H1 (cell line): ENCODE results near the gene SUSD6. TPM values are rescaled to one million over a fixed set of nuclear protein-coding genes. Genes with fewer than 3 reads are reported as not detected.

ENCODE experiments used
- HDAC2 ChIP-seq, 2 experiments: fragments of 300-600 bp in 1 of 2; sonication (generic) in 1 of 2; IDR thresholded peaks; 2 replicates each; pipeline ENCODE4 v1.6.1; 2011 to 2012; ENCODE audit warnings: low read depth in 2 of 2, low read length in 2 of 2, mild to moderate bottlenecking in 2 of 2, moderate library complexity in 2 of 2, borderline replicate concordance in 1 of 2, inconsistent platforms in 1 of 2
- POU5F1 ChIP-seq: IDR thresholded peaks from 2 replicates; pipeline ENCODE4 v1.6.1; 2011; ENCODE audit warnings: low read depth, mild to moderate bottlenecking, low read length, moderate library complexity
- polyA plus RNA-seq, 7 experiments: library from polyadenylated mRNA; depleted of rRNA in 3 of 7; stranded (reverse) in 5 of 7; unstranded in 2 of 7; fragments of >200 nt in 5 of 7; fragments of 200-250 nt in 2 of 7; gene quantifications; 1 replicate in 5 of 7; 2 replicates in 1 of 7; 4 replicates in 1 of 7; pipeline versions ENCODE4 v1.2.1 to v1.2.3, GENCODE V29; 2011 to 2013; ENCODE audit warnings: missing spikeins in 2 of 7, mixed read lengths in 2 of 7
- total RNA-seq: library from RNA; stranded (reverse); fragmentation: NEBNext Ultra II Directional; extraction: Animal tissue kit (Norgen Biotek cat#: 25700); gene quantifications from 2 replicates; pipeline ENCODE4 v1.2.1, GENCODE V29; 2021

The SUSD6 gene
- total and polyA plus RNA-seq, 2 of the 8 experiments (the other 6 are each of a cell fraction or from before 2014, with no cell fraction given) = 3.0 to 3.8 TPM

- TF ChIP-seq HDAC2 (IDR thresholded peaks at IDR 0.05; ENCODE audit: borderline replicate concordance in 1 of 2, low read depth in 2 of 2, low read length in 2 of 2) = no peak
- TF ChIP-seq POU5F1 = no peak
These were observed 100.1 kb downstream of the SUSD6 start (continued) for GRCh38 chr14:69711477-69711876.
